Cardiac septum (tissue), 1 donor: Measurements from ENCODE around the gene MEF2D. TPM values are rescaled to one million over a fixed set of nuclear protein-coding genes. Genes with fewer than 3 reads are reported as not detected.

Source experiments
- DNase-seq: peaks from one replicate; pipeline ENCODE4 v3.0.0-alpha.2; 2020; ENCODE audit warnings: low spot score
- intact Hi-C: fragments of 100-400 bp; cut with DNase I; formaldehyde crosslinking; loops from one replicate; pipeline ENCODE4 v1.14.0; 2022
- total RNA-seq: library from RNA; stranded (reverse); fragmentation: NEBNext Ultra II Directional; extraction: Animal tissue kit (Norgen Biotek cat#: 25700); gene quantifications from one replicate; pipeline ENCODE4 v1.2.1, GENCODE V29; 2021
- donor health status: DM: no; HTN: no; CAD: no.

The MEF2D gene
- total RNA-seq, 1 donor from 2014 or later, result 93.1 TPM

DNA sequence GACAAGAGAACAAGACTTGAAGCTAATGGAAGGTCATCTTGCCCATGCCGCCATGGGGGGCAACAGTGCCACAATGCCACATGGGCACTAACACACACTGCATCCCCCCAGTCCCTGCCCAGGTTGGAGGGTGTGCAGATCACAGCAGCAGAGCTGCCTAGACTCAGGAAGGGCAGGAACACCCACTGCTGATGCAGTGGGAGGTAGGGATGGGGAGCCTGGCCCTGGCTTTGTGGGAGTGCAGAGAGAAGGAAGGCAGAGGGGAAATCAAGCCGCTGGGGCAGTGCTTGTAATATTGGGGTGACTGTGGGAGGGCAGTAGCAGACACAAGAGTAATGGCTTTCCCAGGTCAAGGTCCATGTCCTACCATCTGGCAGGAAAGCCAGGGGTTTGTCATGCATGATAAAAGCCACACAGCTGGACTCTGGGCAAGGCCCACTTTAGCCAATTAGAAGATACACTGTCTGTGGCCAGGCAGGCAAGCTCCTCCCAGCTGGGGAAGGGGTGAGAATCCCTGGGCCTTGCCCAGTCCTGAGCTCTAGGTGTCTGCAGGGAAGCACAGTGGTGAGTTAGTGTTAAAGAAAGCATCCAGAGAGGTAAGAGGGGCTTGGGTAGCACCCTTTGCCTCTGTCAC lies 25.4 kb upstream of the MEF2D start:
- no peak for DNase-seq
- intact Hi-C loops, result no loop called here

DNA sequence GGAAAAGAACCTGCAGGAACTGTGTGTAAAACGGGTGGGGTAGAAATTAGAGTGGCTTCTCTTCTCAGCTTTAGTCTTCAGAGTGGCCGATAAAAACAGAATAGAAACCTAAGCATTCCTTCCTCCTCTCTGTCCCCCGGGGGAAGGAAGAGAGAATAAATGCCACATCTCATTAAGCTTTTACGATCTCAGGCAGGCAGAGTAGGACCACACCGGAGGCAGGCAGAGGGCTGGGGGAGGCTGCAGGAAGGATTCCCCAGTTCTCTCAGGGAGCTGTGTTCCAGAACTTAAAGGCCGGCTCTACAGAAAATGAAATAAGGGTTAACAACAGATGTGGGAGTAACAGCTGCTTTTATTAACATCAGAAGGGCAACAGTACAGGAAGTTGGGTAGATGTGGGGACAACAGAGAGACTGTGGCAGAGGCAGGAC lies 24.5 kb upstream of the MEF2D start:
- no peak for DNase-seq
- intact Hi-C loops, result no loop called here

GRCh38 chr1:156524481-156524869 lies 23.9 kb upstream of the MEF2D start:
- no peak for DNase-seq
- intact Hi-C loops, result no loop called here

- intact Hi-C loops, result no loop called here
- no peak for DNase-seq
These were observed 23.4 kb upstream of the MEF2D start for GRCh38 chr1:156523801-156524480.

DNA sequence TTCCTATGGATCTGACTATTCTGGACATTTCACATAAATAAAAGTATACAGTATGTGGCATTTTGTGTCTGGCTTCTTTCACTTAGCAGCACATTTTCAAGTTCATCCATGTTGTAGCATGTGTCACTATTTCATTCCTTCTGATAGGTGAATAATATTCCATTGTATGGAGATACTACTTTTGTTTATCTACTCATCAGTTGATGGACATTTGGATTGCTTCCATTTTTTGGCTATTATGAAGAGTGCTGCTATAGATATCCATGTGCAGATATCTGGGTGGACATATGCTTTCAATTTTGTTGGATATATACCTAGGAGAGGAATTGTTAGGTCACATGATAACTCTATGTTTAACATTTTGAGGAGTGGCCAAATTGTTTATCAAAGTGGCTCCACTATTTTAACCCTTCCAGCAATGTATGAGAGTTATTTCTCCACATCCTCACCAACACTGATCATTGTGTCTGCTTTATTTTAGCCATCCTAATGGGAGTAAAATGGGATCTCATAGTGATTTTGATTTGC lies 21.9 kb upstream of the MEF2D start:
- no peak for DNase-seq
- intact Hi-C loops, result no loop called here

DNA sequence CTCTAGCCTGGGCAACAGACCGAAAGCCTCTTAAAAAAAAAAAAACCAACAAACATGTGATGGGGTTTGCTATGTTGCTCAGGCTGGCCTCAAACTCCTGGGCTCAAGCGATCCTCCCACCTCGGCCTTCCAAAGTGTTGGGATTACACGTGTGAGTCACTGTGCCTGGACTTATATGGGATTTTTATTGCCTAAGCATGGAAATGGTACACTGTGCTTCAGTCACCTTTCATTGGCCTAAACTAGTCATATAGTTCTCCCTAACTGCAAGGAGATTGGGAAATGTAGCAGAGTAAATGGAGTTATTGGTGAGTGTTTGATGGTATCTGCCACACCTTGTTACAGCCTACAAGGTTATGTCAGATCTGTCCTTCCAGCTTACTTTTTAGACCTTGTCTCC lies 17.2 kb upstream of the MEF2D start:
- intact Hi-C loops, result no loop called here
- no peak for DNase-seq

DNA sequence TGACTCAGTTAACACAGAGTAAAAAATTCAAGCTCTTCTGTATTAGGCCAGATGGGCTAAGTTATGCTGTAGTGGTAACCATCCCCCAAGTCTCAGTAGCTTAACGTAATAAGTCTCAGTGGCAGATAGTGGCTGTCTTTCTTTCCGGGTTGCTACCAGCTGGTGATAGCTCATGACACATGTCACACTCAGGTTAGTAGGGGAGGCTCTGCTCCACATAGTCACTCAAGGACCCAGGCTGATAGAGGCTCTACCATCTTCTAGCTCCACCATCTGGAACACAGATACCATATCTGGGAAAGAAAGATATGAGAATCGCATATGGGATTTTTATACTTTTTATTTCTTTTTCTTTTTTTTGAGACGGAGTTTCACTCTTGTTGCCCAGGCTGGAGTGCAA lies 16.2 kb upstream of the MEF2D start:
- DNase-seq, result no peak
- intact Hi-C loops, result no loop called here

DNA sequence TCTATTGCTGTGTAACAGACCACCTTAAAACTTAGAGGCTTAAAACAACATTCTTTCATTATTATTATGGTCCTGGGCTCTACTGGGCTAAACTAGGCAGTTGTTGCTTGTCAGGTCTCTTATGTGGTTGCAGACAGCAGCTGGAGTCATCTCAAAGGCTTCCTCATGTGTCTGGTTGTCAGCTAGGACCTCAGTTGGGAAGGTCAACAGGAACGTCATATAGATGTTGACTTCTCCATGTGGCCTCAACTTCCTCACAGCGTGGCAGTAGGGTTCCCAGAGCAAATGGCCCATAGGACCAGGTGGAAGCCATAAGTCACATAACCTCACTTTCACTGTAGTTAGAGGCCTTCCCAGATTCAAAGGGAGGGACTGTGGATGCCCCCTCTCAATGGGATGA lies 15.4 kb upstream of the MEF2D start:
- no peak for DNase-seq
- intact Hi-C loops, result no loop called here

DNA sequence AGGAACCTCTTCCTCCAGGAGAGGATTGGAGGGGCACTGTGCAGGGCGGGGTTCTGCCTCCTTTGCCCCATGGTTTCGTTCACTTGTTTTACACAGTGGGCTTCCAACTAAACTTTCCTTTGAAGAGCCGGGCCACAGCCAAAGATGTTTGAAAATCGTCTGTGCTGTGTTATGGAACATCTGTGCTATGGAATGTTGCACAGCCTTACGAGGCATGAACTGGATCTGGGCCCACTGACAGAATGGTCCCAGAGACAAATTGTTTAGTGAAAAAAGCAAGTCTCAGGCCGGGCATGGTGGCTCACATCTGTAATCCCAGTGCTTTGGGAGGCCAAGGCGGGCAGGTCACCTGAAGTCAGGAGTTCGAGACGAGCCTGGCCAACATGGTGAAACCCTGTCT lies 12.6 kb upstream of the MEF2D start:
- DNase-seq, result peak; percentile 35
- intact Hi-C loops, result loop anchor here (5.0 kb wide), 1 partner anchor 34 kb away; no protein-coding TSS in a partner anchor

DNA sequence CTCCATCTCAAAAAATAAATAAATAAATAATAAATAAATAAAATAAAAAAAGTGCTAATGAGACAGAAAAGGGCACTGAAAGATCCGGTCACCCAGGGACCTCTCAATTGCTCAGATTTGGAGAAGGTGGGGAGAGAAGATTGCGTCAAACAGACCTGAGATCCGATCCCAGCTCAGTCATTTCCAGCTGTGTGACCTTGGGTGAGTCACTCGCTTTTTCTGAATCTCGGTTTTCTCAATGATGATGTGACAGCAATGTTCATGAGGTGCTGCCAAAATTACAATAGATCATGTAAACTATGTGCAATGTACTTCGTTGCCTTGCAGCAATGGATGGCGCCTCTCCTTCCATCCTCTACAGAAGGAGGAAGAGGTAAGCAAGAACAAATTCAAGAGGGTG lies 11.1 kb upstream of the MEF2D start:
- no peak for DNase-seq
- intact Hi-C loops, result loop anchor here (5.0 kb wide), 1 partner anchor 36 kb away; no protein-coding TSS in a partner anchor

- intact Hi-C loops, result loop anchor here (5.0 kb wide), 1 partner anchor 37 kb away; no protein-coding TSS in a partner anchor
- peak; percentile 86 for DNase-seq
These were observed 10.1 kb upstream of the MEF2D start for GRCh38 chr1:156510709-156511108.

GRCh38 chr1:156509424-156510034 lies 9.0 kb upstream of the MEF2D start:
- DNase-seq, result peak; percentile 68
- intact Hi-C loops, result loop anchor here (5.0 kb wide), 3 partner anchors 38 to 387 kb away; partner anchors contain the start of gene NAXE

- peak; percentile 75 for DNase-seq
- intact Hi-C loops, result loop anchor here (5.0 kb wide), 2 partner anchors 83 to 387 kb away; partner anchors contain the start of gene NAXE
These were observed 8.3 kb upstream of the MEF2D start for GRCh38 chr1:156508955-156509234.

DNA sequence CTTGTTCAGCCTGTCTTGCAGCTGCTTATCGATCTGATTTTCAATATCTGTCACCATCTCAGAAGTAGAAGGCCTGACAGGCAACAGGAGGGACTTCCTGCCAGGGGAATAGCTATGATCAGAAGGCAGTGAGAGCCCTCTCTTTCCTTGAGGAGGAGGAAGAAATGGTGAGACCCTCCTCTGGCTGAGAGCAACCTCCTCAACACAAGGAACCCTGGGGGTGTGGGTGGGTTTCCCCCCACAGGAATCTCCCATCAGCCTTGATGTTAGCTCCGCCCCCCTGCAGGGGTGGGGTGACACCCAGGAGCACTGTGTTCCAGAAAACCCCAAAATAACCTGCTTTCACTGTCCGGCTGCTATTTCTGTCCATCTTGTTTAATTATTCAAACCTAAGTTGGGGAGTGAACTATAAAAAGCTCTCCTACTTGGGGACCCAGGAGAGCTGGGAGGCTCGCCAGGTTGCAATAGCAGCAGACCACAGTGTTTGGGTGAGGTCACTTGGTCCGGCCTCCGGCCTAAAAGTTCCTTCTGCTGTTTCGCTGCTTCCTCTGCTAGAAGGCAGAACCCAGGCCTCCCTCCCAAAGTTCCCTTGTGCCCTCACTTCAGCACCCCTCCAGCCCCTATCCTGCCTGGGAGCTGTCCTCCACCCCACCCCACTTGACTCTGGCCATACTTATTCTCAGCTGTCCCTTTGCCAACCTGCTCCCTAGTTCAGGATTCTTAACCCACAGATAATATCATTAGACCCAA lies 7.8 kb upstream of the MEF2D start:
- peak; percentile 89 for DNase-seq
- intact Hi-C loops, result loop anchor here (5.0 kb wide), 2 partner anchors 84 to 386 kb away; partner anchors contain the start of gene NAXE

DNA sequence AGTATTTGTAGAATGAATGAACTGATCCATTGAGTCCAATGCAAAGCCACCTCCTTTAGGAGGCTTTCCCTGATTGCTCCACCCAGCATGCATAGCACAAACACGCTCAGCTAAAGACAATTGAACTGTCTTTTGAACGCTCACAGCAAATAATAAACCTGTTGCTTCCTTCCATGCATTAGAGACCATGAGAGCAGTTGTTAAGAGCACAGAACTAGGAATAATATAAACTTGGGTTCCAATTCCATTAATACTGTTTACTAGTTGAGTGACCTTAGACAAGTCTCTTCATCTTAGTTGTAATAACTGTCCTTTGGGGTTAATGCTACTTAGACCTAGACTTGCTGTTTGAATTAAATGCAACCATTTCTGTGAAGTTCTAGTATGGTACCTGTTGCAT lies 5.9 kb upstream of the MEF2D start:
- intact Hi-C loops, result loop anchor here (5.0 kb wide), 2 partner anchors 86 to 384 kb away; partner anchors contain the start of gene NAXE

GRCh38 chr1:156505679-156506298 lies 5.2 kb upstream of the MEF2D start:
- DNase-seq, result no peak
- intact Hi-C loops, result loop anchor here (1.0 to 5.0 kb wide), 3 partner anchors 48 to 383 kb away; partner anchors contain the start of gene NAXE

More for the DNA sequence above, 5.9 kb upstream of the MEF2D start:
- DNase-seq, result no peak

- intact Hi-C loops, result loop anchor here (1.0 to 5.0 kb wide), 3 partner anchors 48 to 383 kb away; partner anchors contain the start of gene NAXE
- DNase-seq, result peak; percentile 100
These were observed 4.5 kb upstream of the MEF2D start for GRCh38 chr1:156504821-156505678.

DNA sequence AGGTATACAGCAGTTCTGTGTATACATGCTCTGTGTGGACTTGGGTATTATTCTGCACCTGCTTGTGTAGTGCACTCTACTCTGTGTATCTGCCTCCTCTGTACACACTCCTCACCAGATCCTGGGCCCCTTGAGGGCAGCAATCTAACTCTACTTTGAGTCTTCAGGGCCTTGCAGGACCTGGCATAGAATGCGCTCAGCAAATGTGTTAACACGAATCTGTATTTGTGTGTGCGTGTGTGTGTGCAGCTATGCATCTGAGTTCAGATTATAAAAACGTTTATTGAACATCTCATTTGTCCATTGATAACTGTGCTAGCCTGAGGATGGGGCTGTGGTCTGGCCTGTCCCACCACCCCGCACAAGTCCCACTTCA lies 3.9 kb upstream of the MEF2D start:
- intact Hi-C loops, result no loop called here

More for the DNA sequence above, 3.9 kb upstream of the MEF2D start:
- DNase-seq, result peak; percentile 72
